OCI-LY3 (cell line): ENCODE measurements around the gene PLPPR3.

Experiments used
- H2AFZ ChIP-seq: fragments of 200-600, 300-600 bp; shearing (Covaris generic); 2 replicates; pipeline ENCODE4 v1.6.0; 2014; ENCODE audit warnings: antibody characterized with exemption, low read depth, low read length
- H3K27ac ChIP-seq: fragments of 200-600, 300-600 bp; sonication (generic); 2 replicates; pipeline ENCODE4 v1.5.1; 2014; ENCODE audit warnings: mild to moderate bottlenecking, low read length, moderate library complexity, mixed read lengths
- H3K27me3 ChIP-seq: fragments of 200-600, 300-600 bp; sonication (generic); 2 replicates; pipeline ENCODE4 v1.6.1; 2014; ENCODE audit warnings: low read depth, low read length, mixed read lengths
- H3K36me3 ChIP-seq: fragments of 200-600, 300-600 bp; sonication (generic); replicated peaks from 2 replicates; pipeline ENCODE3; 2014; ENCODE audit warnings: low read depth, low read length, mixed read lengths
- H3K4me1 ChIP-seq: fragments of 300-600, 200-600 bp; sonication (generic); 2 replicates; pipeline ENCODE4 v1.6.1; 2014; ENCODE audit warnings: low read length, mixed read lengths
- H3K4me2 ChIP-seq: fragments of 200-600, 300-600 bp; sonication (generic); 2 replicates; pipeline ENCODE4 v1.6.1; 2014; ENCODE audit warnings: low read length, mixed read lengths
- H3K4me3 ChIP-seq: fragments of 300-600, 200-600 bp; sonication (generic); 2 replicates; pipeline ENCODE4 v1.5.1; 2014; ENCODE audit warnings: antibody characterized with exemption, mild to moderate bottlenecking, low read length, moderate library complexity
- H3K79me2 ChIP-seq: fragments of 300-600, 200-600 bp; shearing (Covaris generic); 2 replicates; pipeline ENCODE4 v1.6.1; 2014; ENCODE audit warnings: mild to moderate bottlenecking, low read length, mixed read lengths
- H3K9ac ChIP-seq: fragments of 300-600, 200-600 bp; shearing (Covaris generic); 2 replicates; pipeline ENCODE4 v1.6.0; 2014; ENCODE audit warnings: mild to moderate bottlenecking, low read length, moderate library complexity
- H3K9me3 ChIP-seq: fragments of 200-600, 300-600 bp; shearing (Covaris generic); 2 replicates; pipeline ENCODE4 v1.6.1; 2014; ENCODE audit warnings: low read length, mixed read lengths; ENCODE audit not compliant: insufficient read depth
- H4K20me1 ChIP-seq: fragments of 200-600, 300-600 bp; sonication (generic); 2 replicates; pipeline ENCODE4 v1.6.1; 2016; ENCODE audit warnings: low read length, mixed read lengths; ENCODE audit not compliant: insufficient read depth
- CTCF ChIP-seq: fragments of 200-600, 300-600 bp; sonication (generic); IDR thresholded peaks from 2 replicates; pipeline ENCODE4 v1.5.1; 2014; ENCODE audit warnings: antibody characterized with exemption, low read length, low read depth
- EZH2phosphoT487 ChIP-seq: fragments of 200-600 bp; shearing (Covaris generic); IDR thresholded peaks from 2 replicates; pipeline ENCODE4 v1.6.1; 2018; ENCODE audit warnings: antibody characterized with exemption, mixed run types, low read depth

The PLPPR3 gene

GRCh38 chr19:805600-806550, 15.9 kb downstream of the PLPPR3 start:
- no peak overlapping the region for H3K9ac ChIP-seq
- H2AFZ ChIP-seq, result no peak overlapping the region
- H3K4me1 ChIP-seq, result no peaks in the 10 kb centered on the region
- H3K27ac ChIP-seq, result no peak overlapping the region
- no peaks in the 10 kb centered on the region for H3K9me3 ChIP-seq
- H3K4me2 ChIP-seq, result no peak overlapping the region
- peaks cover 97% of the 10 kb centered on the region for H4K20me1 ChIP-seq
- no peaks in the 10 kb centered on the region for H3K27me3 ChIP-seq
- H3K4me3 ChIP-seq, result no peak overlapping the region
- H3K36me3 ChIP-seq, result peaks cover 96% of the 10 kb centered on the region
- peaks cover 86% of the 10 kb centered on the region for H3K79me2 ChIP-seq
- TF ChIP-seq CTCF (no peak), EZH2phosphoT487 (no peak)

DNA sequence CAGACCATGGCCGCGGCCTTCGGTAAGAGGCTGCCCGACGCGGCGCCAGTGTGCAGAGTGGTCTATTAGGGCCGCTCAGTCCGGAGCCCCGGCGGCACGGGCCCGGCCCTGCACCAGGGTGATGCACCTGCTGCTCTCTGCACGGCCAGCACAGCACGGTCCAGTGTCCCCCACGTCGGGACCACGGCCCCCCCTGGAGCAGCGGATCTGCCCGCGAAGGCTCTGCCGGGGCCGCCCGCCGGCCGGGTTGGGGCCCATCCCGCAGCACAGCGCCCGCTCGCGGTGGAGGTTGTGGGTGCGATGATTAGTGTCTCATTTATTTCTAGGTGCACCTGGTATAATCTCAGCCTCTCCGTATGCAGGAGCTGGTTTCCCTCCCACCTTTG, 16.6 kb downstream of the PLPPR3 start:
- H2AFZ ChIP-seq, result no peak overlapping the region
- H3K4me2 ChIP-seq, result no peak overlapping the region
- no peak overlapping the region for H3K27ac ChIP-seq
- no peak for TF ChIP-seq EZH2phosphoT487
- TF ChIP-seq CTCF, result 0 out of 2 replicates have a peak, but pooled peaks have one; percentile 12
- peaks cover 94% of the 10 kb centered on the region for H3K79me2 ChIP-seq
- H4K20me1 ChIP-seq, result peaks cover 97% of the 10 kb centered on the region
- H3K9ac ChIP-seq, result no peak overlapping the region
- H3K4me1 ChIP-seq, result peaks cover 2% of the 10 kb centered on the region; the same call in 1 of the 2 replicates
- no peaks in the 10 kb centered on the region for H3K27me3 ChIP-seq
- H3K4me3 ChIP-seq, result no peak overlapping the region
- H3K36me3 ChIP-seq, result peaks cover 95% of the 10 kb centered on the region
- no peaks in the 10 kb centered on the region for H3K9me3 ChIP-seq

GRCh38 chr19:804419-805165, 17.2 kb downstream of the PLPPR3 start:
- Histone ChIP-seq H2AFZ (no peak overlapping the region), H3K4me2 (no peak overlapping the region), H3K9ac (no peak overlapping the region), H3K36me3 (peaks cover 92% of the 10 kb centered on the region), H4K20me1 (peaks cover 97% of the 10 kb centered on the region), H3K4me1 (peaks cover 4% of the 10 kb centered on the region), H3K79me2 (peaks cover 96% of the 10 kb centered on the region), H3K9me3 (no peaks in the 10 kb centered on the region), H3K4me3 (no peak overlapping the region), H3K27me3 (no peaks in the 10 kb centered on the region), H3K27ac (no peak overlapping the region)
- TF ChIP-seq EZH2phosphoT487 (no peak), CTCF (no peak)
